NCI-H1694 (cell line): Measurements from ENCODE around the gene ZDBF2.
A peak's percentile ranks its signal among the peaks of the same experiment; 100 is the strongest.
"Not testable (repeated sequence)": the region's sequence is repeated elsewhere in the genome, so short reads cannot be mapped to it uniquely, and the experiment has no call there.

ENCODE experiments used
- DNase-seq: peaks from one replicate; lab custom pipeline; 2025; lab: John Stamatoyannopoulos, UW

Gene ZDBF2

DNA sequence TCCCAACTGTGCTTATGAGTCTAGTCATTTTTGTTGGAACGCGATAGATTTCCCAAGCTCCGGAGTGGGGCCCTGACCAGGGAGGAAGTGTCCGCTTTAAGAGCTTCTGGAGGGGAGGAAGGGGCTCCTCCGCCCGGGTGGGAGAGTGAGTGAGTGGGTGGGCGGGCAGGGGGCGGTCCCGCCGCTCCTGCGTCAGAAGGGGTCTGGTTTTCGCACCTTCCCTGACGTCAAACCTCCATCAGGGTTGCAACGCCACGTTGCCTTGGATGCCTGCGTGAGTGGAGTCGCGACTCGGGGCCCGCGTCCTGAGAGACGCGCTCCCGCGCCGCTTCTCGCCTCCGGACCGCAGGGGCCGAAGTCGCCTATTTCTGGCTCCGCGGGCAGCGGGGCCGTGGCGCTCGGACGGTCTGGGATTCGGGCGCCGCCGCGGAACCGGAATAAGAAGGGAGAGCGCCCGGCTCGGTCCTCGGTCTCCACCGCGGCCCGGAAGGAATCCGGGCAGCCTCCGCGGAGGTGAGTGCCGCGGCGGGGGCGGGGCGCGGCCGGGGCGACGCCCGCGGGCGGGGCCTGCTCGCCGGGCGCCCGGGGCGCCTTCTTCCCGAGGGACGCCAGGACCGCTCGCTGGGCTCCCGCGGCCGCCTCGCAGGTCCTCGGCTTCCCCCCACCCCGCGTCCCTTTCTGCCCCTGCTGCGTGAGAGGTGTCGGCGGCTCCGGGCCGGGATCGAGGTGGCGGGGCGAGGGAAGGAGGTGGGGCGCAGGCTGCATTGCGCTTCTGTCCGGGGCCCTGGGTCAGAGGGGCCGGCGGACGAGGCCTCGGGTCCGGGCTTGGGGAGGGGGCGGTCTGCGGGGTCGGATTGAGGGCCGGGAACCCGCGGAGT is at the start of gene ZDBF2:
Gene ZDBF2, plus strand, starts transcription at position 230 of the 878 bp plus-strand sequence. CDS start 7,187 bp downstream, outside the sequence.
- DNase-seq = no peak

DNA sequence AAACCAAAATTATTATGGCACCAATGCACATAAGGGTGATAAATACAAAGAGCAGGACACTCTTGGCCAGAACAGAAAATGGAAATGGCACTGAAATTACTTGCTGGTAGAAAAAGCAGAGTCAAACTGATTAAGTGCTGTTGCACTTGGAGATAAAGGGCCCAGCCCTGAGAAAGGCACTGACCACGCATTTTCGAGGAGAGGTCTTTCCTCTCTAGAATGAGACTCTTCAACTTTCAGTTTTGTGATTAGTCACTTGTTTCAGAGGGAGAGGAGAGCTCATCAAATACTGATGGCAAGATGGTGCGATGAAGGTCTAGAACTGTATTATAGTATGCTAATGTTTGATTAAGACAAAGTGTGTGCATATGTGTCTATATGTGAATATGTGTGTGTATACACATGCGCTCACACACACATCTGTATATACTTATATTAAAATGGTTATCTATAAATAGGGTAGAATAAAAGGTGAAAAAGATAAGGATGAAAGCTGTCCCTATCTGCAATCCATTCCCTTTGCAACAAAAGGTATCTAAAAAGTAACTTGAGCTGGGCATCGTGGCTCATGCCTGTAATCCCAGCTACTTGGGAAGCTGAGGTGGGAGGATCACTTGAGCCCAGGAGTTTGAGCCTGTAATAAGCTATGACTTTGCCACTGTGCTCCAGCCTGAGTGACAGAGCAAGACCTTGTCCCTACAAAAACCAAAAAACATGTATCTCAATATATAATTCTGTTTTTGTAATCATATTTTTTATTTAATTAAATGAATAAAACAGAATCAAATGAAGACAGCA is 48.8 kb upstream of the ZDBF2 start:
- no peak for DNase-seq

DNA sequence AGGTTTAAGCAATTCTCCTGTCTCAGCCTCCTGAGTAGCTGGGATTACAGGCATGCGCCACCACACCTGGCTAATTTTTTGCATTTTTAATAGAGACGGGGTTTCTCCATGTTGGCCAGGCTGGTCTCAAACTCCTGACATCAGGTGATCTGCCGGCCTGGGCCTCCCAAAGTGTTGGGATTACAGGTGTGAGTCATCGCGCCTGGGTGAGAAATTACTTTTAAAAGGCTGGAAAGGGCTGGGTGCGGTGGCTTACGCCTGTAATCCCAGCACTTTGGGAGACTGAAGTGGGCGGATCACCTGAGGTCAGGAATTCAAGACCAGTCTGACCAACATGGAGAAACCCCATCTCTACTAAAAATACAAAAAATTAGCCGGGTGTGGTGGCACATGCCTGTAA is 45.8 kb upstream of the ZDBF2 start:
- not testable (repeated sequence) for DNase-seq

DNA sequence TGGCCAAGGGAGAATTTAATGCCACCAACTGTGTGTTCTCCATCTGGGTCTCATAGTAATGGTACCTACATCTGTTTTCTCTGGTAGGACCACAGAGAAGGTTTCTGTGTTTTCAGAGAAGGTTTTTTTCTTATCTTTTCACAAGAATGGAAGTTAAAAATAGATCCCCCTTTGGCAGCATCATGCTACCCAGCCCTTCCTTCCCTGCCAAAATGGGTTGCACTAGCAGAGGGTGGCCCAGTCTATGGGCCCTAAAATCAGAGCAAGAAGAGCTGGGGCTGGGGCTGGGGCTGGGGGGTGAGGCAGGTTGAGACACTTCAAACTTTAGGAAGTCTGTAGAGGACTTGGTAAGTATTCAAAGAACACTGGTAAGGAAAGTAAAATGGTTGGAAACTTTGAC is 44.8 kb upstream of the ZDBF2 start:
- DNase-seq = no peak

DNA sequence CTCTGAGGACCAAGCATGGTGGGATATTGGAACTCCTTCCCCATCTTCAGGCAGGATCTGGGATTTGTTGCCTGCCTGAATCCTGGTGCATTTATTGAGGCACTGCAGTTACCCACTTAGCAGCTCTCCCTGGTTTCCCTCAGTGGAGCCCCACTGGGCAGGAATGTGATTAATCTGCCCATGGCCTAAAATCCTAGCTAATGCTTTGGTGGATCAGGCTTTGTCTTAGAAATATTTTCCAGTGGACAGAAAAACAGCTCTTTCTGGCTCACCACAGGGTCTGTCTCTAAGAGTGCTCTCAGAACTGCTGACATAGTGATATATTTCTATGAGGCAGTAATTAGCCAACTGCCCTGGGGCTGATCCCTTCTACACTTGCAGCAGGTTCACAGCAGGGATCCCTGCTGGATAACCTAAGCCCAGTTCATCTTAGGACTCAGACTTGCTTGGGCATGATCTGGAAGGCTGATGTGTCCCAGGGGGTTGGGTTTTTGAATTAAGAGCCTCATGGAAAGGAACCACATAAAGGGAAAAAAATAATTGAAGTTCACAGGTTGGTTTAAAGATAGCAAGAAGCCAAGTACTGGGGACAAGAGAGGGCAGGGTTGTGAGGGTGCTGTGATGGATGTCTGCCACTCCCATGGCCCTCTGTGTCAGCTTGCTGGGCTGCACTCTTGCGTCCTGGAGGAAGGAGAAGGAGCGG is 44.3 kb upstream of the ZDBF2 start:
- peak; percentile 89 for DNase-seq

DNA sequence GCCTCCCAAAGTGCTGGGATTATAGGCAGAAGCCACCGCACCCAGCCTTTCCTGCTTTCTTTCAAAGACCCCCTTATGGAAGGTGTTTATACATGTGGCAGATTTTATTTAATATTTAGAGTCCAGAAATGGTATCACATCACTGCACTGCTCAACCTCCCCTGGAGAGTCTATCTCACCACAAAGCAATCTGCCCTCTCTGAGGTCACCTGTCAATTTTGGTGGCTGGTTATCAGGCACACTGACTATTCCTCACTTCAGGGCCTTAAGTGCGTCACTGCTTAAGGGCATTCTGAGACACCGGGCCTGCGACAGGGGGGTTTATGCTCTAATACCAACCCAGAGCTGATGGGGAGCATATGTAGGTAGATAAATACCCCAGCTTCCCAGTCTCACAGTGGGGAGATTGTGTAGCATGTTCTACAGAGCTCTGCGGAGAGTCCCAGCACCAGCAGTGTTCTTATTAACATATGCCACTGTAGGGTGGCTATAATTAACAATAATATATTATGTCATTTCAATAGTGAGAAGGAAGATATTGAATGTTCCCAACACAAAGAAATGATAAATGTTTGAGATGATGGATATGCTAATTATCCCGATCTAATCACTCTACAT is 42.7 kb upstream of the ZDBF2 start:
- peak; percentile 22 for DNase-seq

DNA sequence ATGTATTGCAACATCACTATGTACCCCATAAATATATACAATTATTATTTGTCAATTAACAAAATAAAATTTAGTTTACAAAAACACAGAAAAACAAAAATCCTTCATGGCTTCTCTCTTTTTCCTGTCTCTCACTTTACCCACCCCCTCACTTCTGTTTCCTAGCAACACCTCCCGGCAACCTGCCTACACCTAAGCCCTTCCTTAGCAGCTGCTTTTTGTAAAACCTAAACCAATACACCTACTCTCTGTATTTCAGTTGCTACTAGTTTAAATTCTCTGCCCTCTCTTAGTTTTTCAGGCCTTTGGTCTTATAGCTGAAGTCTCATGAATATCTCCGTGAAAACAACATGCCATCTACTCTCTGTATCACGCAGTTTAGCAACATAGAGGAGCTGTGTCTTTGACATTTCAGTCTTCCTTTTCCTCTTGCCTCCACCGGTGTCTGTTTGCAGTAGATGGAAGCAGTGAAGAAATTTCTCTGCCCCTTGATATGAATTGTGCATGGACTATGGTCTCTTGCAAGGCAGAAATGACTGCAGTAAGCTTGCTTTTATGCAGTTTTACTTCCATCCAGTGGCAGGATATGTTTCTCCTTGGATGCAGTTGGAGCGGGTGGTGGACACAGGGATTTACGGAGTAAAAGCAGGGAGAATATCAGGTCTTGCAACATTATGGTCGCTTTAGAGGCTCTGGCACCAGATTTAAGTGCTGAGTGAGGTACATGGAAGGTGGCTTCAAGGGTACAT is 42.0 kb upstream of the ZDBF2 start:
- DNase-seq = peak; percentile 39

DNA sequence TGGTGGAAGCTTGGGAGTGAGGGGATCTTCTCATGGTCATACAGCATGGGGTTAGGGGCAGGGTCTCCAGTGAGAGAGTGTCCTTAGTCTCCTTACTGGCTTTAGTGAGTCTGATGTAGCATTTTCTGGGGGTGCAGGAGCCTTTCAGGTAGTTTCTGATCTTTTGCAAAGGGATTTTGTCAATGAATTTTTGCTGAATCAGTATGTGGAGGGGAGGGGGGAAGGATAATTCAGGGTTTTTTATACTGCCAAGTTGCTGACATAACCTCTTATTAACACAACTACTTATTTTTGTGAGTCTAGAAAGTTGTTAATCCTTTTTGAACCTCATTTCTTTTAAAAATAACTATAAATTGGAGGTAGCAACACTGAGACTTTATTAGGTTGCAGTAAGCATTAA is 35.3 kb upstream of the ZDBF2 start:
- DNase-seq = no peak

DNA sequence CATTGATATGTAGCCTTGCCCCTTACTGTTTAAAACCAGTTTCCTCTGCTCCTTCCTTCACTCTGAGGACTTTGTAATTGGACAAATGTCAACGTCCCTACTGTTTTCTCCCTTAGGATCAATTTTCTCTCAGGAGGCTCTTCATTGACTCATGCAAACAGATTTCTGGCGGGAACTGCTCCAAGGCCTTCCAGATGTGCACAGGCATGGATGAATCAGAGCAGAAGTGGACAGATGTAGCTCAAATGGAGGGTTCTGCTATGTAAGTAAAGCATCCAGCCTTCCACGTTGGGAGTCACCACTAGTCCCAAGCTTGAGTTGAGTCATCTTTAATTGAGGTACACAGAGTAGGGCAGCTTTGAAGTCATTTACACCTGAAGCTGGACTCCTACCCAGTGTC is 34.1 kb upstream of the ZDBF2 start:
- no peak for DNase-seq

DNA sequence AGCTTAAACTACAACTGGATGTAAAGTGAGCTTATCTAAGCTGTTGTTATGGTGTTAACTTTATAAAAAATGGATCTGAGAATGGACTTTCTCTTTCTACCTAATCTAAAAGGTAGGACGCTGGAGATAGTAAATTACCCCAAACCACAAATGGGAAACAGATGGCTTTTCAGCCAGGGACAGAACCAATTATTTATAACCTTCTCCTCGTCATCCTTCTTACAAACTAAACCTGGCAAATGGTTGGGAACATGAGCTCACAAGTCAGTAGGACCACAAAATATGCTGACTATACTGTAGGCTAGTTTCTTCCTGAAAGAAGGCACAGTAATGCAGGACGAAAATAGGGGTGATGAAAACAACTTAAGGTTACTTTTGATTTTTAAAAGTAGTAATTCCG is 32.7 kb upstream of the ZDBF2 start:
- DNase-seq = peak; percentile 14

DNA sequence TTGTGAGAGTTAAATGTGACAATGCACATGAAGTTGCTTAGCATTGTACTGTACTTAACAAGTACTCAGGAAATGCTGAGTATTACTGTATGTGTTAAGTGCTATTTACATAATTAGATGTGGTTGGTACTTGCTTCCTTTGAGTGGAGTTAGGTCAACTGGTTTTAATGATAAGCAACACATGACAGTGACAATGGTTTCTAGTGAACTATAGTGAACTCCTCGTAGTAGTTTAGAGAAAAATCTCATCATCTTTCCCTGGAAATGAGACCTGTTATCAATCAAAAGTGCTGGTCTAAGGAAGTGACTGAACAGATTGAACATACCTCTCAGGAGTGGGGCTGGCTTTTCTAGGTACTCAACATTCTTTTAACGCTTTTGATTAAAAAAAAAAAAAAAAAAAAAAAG is 29.2 kb upstream of the ZDBF2 start:
- no peak for DNase-seq

DNA sequence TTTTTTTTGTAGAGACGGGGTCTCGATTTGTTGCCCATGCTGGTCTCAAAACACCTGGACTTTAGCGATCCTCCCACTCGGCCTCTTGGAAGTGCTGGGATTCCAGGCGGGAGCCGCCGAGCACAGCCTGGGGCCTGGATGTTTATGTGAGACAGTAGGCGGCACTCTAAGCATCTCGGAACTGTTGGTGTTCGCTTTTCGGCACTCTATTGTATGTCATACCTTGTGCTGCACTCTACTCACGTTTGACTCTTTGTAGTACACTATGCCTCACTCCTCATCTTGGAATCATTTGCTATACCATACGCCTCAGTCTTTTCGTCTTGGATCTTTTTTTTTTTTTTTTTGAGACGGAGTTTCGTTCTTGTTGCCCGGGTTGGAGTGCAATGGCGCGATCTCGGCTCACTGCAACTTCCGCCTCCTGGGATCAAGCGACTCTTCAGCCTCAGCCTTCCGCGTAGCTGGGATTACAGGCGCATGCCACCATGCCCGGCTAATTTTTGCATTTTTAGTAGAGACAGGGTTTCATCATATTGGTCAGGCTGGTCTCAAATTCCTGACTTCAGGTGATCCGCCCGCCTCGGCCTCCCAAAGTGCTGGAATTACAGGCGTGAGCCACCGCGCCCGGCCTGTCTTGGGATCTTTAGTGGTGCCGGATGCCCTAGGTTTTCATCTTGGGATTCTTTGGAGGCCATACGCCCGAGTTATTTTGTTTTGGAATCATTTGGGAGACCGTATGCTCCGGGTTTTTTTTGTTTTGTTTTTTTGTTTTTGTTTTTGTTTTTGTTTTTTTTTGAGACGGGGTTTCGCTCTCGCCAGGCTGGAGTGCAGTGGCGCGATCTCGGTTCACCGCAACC is 24.2 kb upstream of the ZDBF2 start:
- DNase-seq = no peak

DNA sequence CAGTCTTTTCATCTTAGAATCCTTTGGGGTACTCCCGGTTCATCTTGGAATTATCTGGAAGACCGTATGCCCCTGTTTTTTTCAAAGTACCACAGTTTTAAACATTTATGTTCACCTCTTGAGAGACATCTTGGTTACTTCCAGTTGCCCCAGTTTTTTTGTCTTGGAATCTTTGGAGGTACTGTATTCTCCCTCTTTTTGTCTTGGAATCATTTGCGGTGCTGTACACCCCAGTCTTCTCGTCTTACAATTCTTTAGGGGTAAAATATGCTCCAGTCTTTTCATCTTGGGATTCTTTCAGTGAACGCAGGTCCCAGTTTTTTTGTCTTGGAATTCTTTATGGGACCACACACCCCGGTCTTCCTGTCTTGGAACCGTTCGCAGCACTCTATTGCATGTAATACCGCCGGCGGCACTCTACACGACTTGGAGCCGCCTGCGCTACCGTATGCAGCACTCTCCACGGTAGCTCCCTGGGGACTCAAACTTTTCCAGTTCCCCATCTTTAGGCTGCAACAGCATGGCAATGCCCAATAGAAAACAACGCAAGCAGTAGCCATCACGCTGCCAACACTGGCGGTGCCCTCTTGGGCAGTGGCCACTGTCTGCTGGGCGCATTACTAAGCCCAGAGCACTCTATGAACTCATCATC is 21.2 kb upstream of the ZDBF2 start:
- DNase-seq = no peak

DNA sequence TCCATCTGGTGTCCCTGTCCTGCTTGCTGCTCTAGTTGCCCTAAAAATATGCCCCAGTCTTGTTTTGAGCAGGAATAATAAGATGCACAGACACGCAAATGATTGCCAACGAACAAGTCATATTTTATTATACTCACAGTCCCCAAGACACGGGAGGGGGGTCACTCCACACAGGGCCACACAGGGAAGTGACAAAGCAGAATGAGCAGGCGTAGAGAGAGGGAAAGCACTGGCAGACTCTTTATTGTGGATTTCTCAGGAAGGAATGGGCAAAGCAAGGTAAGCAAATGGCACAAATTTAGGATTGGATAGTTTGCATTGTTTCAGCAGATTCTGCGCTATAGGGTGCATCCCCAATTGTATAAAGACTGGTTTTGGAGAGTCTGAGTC is 20.7 kb upstream of the ZDBF2 start:
- no peak for DNase-seq

DNA sequence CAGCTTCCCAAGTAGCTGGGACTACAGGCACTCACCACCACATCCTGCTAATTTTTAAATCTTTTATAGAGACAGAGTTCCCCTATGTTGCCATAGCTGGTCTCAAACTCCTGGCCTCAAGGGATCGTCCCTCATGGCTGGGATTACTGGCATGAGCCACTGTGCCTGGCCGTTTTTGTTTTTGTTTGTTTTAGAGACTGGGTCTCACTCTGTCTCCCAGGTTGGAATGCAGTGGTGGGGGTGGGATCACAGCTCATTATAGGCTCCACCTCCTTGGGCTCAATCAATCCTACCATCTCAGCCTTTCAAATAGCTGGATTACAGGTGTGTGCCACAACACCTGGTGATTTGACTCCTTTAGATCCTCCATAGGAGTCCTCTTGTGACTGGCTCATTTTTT is 19.5 kb upstream of the ZDBF2 start:
- DNase-seq = no peak

DNA sequence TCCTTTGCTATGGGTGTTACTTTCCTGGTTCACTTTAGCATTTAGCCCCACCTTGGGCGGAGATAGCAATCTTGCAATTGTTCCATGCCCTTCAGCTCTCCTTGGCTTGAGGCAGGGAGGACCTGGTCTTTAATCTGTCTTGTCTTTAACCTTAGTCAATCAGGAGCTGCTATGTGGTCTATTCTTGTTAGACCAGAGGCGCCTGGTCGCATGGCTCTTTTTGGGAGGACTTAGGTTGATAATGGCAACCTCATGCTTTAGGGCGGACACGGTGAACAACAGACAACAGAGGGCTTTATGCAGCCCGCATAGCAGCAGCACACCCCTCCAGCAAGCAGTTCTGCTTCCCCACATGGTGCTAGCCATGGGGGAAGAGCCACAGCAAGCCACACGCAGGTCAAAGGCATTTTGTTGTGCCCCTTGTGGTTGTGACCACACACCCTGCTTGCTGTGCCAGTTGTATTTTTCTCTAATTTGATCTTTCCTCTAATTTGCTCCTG is 17.7 kb upstream of the ZDBF2 start:
- DNase-seq = no peak

DNA sequence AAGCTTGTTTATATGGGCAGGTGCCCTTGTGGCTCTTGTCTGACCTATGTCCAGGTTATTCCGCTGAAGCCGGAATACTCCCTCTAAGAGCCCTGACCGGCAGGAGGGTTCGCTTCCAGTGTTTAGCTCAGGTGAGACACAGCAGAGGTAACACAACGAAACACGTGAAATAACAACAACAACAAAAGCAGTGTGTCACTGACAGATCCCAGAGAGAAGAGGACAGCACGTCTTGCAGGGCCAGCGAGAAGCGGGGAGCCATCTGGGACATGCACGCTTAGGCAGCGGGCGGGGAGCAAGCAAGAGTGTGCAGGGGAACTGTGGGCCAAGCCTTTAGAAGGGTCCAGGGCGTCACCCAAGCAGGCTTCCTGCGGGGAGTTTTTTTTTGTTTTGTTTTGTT is 17.1 kb upstream of the ZDBF2 start:
- DNase-seq = no peak

DNA sequence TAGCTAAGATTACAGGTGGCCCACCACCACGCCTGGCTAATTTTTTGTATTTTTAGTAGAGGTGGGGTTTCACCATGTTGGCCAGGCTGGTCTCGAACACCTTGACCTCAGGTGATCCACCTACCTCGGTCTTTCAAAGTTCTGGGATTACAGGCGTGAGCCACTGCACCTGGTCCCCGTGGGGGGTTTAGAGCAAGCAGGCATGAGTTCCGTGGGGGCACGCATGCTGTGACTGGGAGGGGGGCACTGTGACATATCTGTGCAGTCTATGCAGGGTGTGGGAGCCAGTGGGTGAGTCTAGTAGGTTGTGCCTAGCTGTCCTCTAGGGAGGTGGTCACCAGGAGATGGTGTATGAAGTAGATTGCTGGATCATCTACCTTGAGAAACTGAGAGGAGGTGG is 16.6 kb upstream of the ZDBF2 start:
- no peak for DNase-seq

DNA sequence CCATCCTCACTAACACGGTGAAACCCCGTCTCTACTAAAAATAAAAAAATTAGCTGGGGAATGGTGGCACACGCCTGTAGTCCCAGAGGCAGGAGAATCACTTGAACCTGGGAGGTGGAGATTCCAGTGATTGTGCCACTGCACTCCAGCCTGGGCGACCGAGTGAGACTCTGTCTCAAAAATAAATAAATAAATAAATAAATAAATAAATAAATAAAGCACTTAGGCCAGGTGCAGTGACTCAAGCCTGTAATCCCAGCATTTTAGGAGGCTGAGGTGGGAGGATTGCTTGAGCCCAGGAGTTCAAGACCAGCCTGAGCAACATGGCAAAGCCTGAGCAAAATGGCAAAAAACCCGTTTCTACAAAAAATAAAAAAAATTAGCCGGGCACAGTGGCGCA is 15.8 kb upstream of the ZDBF2 start:
- not testable (repeated sequence) for DNase-seq
